22Rv1 (cell line): ENCODE measurements around the gene DCDC1.

ENCODE experiments used
- ZFX ChIP-seq: fragments of 450-650 bp; IDR thresholded peaks from 2 replicates; pipeline ENCODE4 v1.6.1; 2017; ENCODE audit warnings: antibody characterized with exemption, borderline replicate concordance
- TF ChIP-seq, protein P1 (sequence below): fragments of 450-650 bp; IDR thresholded peaks from 2 replicates; pipeline ENCODE4 v1.5.1; 2017; ENCODE audit warnings: mild to moderate bottlenecking

DNA sequence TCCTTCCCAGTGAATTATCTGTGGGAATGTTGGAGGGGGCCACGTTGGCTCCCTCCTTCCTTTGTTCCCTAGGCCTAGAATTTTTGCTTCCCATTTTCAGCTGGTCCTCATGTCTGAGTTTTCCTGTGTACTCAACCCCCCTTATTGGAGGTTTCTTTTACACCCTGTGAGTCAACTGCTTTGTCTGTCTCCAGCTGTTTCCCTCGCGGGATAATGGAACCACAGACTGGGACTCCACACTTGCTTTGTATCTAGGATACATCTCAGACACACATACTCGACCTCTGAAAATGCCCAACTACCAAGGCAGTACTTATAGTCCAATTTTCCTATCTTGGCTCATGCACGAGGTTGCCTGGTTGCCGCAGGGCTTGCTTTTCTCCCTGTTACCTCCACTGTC, 430.7 kb downstream of the DCDC1 start:
- TF ChIP-seq, protein P1, sequence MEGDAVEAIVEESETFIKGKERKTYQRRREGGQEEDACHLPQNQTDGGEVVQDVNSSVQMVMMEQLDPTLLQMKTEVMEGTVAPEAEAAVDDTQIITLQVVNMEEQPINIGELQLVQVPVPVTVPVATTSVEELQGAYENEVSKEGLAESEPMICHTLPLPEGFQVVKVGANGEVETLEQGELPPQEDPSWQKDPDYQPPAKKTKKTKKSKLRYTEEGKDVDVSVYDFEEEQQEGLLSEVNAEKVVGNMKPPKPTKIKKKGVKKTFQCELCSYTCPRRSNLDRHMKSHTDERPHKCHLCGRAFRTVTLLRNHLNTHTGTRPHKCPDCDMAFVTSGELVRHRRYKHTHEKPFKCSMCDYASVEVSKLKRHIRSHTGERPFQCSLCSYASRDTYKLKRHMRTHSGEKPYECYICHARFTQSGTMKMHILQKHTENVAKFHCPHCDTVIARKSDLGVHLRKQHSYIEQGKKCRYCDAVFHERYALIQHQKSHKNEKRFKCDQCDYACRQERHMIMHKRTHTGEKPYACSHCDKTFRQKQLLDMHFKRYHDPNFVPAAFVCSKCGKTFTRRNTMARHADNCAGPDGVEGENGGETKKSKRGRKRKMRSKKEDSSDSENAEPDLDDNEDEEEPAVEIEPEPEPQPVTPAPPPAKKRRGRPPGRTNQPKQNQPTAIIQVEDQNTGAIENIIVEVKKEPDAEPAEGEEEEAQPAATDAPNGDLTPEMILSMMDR, result no peak
- TF ChIP-seq ZFX, result no peak
